ENCODE measurements around the gene LIG4.
"Not testable (repeated sequence)": the region's sequence is repeated elsewhere in the genome, so short reads cannot be mapped to it uniquely, and the experiment has no call there.

Gene LIG4

GRCh38 chr13:108215436-108215835, at the start of gene LIG4:
Gene LIG4, minus strand, starts transcription at chr13:108215536. Its CDS starts 4,268 bp downstream, at chr13:108211268.
- peak; percentile 90 for DNase-seq

- DNase-seq = no peak
Measured at GRCh38 chr13:108263621-108264355, 48.5 kb upstream of the LIG4 start.

DNA sequence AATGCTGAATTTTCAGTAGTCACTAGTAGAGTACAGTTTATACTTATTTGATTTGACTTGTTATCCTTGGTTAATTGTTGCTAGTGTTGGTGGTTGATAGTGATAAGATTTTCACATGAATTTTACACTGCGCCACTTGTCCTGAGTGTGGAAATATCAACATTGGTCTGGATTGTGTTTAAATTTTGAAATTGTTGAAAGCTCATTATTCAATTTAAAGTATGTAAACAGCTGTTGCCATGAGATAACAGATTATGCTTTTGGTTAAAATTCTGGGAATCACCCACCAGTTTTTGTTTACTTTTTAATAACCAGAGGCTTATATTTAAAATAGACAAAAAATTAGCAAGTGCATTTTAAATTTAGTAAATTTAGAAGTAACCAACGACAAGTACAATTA, 41.9 kb upstream of the LIG4 start:
- no peak for DNase-seq

GRCh38 chr13:108249150-108249549, 33.8 kb upstream of the LIG4 start:
- no peak for DNase-seq

DNA sequence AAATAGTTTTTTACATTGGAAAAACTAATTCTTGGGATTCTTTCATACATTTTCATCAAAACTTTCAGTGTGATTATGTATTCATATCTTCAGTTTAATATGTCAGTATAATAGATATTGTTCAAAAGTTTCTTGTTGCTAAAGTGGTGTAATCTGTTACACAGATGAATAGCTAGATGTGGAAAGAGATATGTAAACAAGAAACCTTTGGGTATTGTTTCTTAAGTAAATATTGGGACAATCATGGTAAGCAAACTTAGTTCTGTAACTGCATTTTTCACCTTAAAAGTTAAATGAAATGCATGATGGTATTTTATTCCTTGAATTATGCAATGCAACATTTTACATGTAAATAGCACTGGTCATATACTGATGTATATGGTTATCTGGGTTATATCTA, 15.0 kb upstream of the LIG4 start:
- no peak for DNase-seq

- peak; percentile 30 for DNase-seq
Measured at GRCh38 chr13:108227651-108228272, 12.4 kb upstream of the LIG4 start.

DNA sequence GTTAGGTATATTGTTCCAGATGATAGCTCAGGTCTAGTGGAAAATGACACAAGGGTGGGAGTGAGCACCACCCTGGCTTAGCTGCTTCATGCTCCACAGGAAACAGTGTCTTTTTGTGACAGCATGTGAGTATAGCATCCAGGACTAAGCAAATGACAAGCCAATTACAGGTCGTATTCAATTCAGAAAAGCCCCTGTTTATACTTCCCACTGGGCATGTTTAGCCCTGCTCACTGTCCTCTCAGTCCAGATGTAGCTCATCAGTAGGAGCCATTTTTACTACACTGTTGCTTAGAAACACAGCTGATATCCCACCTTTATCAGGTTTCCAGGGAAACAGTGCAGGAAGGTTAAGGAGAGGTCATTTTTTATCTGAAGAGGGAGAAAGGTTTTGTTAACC, 10.8 kb upstream of the LIG4 start:
- no peak for DNase-seq

- no peak for DNase-seq
Measured at GRCh38 chr13:108225440-108225839, 10.1 kb upstream of the LIG4 start.

DNA sequence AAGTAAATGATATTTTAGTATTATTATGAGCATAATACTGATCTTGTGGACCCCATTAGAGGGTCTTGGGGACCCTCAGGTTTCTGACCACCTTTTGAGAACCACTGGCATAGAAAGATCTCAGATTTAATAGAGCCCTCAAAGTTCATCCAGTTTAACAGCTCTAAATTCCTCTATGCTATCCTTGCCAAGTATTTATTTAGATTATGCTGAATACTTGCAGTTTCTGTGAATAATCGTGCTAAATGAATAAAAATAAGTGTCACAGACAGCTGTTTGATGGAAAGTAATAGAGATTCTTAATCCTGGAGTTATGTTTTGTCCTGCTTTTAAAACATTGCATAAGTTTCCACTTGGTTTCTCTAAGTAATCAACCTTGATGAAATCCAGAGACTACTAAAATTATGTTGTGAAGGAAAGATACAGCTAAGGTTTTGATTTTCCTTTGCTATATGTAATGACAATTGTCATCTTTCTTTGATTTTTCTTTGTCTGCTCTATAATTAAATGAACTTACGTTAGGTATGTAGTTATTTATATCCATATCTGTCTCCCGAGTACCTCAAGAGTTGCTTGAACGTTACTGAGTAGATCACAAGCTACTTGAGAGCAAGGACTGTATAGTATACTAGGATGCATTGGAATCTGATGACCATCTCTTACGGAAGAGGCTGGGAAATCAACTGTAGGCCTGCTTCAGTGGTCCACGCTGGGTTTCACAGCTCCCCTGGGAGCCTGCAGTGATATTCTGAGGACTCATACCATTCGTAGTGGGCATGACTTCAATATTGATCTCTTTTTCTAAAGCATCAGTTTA, 8.6 kb upstream of the LIG4 start:
- no peak for DNase-seq

- DNase-seq = no peak
Measured at GRCh38 chr13:108220041-108220440, 4.7 kb upstream of the LIG4 start.

- DNase-seq = peak; percentile 91
Measured at GRCh38 chr13:108218044-108218974, 3.0 kb upstream of the LIG4 start, which contains the start of gene ABHD13. Gene ABHD13, plus strand, starts transcription at chr13:108218392. Its CDS starts 10,827 bp downstream, at chr13:108229219.

GRCh38 chr13:108217307-108218043, 2.1 kb upstream of the LIG4 start:
- DNase-seq = not testable (repeated sequence)

- no peak for DNase-seq
Measured at GRCh38 chr13:108214441-108215271, 680 bp downstream of the LIG4 start.

DNA sequence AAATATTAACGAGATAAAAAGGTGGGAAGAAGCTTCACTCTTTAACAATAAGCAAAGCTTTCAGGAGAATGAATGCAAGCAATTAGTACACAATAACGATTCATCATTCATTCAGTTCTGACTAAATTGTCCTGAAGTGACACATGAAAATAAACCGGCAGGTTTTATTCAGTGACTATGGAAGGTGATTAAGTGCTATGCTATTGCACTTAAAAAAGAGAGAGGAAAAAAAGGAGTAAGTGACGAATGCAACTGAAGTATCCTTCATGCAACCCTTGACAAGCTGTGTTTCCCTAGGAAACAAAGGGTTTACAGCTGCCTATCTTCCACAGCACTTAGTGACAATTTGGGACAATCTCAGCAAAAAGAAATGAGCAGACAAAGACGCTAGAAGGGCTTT, 1.4 kb downstream of the LIG4 start:
- DNase-seq = no peak

- DNase-seq = no peak
Measured at GRCh38 chr13:108212886-108213285, 2.5 kb downstream of the LIG4 start.

- no peak for DNase-seq
Measured at GRCh38 chr13:108210551-108210950, 4.8 kb downstream of the LIG4 start.

DNA sequence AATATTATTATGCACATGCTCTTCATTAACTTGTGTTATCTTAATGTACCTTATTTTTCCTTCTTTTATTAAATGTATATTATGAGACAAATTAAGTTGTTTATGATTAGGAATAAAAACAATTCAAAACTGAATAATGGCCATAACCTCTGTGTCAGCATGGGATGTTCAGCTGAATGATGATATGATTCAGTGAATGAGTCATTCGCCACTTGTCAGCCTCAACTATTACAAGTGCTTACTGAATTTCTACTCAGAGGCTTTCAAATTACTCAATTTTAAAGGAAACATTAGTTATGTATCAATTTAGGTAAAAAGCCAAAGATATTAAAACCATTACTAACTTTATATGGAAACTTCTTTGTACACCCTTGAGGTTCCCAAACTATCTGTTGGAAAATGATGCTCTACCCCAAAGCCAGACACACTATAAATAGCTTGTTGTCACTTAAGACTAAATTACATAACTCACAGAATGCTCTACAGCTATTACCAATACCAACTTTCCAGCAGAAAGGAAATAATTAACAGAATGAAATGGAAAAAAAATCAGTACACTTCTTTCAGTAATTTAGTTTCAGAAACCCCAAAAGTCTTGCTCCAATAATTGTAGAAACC, 14.4 kb downstream of the LIG4 start:
- no peak for DNase-seq

DNA sequence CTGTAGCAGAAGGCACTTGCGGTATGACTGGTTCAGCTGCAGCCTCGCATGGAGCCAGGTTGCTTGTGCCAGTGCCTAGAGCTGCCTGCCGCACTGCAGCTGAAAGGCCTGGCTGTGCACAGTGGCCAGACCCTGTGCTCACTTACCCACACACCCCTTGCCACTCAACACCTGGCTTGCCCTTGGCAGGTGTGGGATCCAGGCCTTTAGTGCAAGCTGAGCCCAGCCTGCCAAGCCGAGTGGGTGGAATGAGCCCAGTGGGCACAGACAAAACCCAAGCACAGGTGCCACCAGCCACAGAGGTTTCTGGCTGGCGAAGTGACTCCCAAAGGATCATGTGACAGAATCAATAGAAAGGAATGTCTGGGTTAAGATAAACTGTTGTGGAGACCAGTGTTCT, 19.5 kb downstream of the LIG4 start:
- DNase-seq = no peak

DNA sequence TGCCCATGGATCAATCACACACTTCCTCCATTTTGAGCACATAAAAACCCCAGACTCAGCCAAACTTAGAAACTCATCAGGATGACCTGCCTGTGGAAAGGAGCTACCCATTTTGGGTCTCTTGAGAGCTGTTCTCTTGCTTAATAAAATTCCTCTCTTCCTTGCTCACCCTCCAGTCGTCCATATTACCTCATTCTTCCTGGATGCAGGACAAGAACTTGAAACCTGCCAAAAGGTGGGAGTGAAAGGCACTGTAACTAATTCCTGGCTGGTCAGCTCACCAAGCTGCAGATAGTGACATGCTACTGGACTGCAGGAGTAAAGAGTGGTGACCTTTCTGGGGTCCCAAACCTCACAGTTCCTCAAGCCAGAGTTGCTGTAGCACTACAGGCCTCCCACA, 20.2 kb downstream of the LIG4 start:
- no peak for DNase-seq

DNA sequence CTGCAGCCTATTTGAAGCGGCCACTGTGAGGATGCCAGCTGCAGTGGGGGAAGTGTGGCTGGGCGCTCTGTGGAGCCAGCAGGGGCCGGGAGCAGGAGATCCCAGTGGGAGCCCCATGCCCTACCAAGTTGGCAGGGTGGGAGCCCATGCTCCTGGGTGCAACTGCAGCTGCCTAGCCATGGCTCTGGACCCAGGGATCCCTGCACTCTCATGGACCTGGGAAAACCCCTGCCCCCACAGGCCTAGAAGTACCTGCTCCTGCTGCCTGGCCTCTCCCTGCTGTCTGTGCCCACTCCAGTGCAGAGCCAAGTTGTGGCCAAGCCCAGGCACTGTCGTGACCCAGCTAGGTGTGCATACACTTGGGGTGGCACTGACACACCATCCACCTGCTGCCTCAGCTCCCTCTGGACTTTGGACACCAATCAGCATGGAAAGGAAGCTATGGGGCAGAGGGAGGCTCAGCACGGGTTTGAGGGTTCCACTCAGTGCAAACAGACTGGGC, 20.9 kb downstream of the LIG4 start:
- no peak for DNase-seq
